ENCODE results near the gene EFNA5.

GRCh38 chr5:107576155-107576554 is 94.6 kb downstream of the EFNA5 start:
- TF ChIP-seq CEBPB (IDR thresholded peaks at IDR 0.05; ENCODE audit: low read depth) = no peak
- no peak for TF ChIP-seq CTCF (IDR thresholded peaks at IDR 0.05 in 2 of 3, conservative IDR thresholded peaks at IDR 0.05 in 1 of 3; ENCODE audit: borderline replicate concordance in 1 of 3, insufficient read depth in 1 of 3, low read depth in 2 of 3, low read length in 2 of 3)
- no peak for TF ChIP-seq YY1 (IDR thresholded peaks at IDR 0.05; ENCODE audit: extremely low read depth, insufficient replicate concordance, low read depth, low read length)
- TF ChIP-seq POLR2AphosphoS5 (IDR thresholded peaks at IDR 0.05; ENCODE audit: low read depth, low read length) = no peak
- no peak for TF ChIP-seq POLR2A (IDR thresholded peaks at IDR 0.05; ENCODE audit: borderline replicate concordance, extremely low read depth, insufficient read depth, insufficient read length)
- no peak for TF ChIP-seq MAX (IDR thresholded peaks at IDR 0.05)
- TF ChIP-seq SRF (IDR thresholded peaks at IDR 0.05; ENCODE audit: low read depth) = no peak
- TF ChIP-seq SIN3A (IDR thresholded peaks at IDR 0.05; ENCODE audit: low read depth) = no peak
- TF ChIP-seq, protein P1, sequence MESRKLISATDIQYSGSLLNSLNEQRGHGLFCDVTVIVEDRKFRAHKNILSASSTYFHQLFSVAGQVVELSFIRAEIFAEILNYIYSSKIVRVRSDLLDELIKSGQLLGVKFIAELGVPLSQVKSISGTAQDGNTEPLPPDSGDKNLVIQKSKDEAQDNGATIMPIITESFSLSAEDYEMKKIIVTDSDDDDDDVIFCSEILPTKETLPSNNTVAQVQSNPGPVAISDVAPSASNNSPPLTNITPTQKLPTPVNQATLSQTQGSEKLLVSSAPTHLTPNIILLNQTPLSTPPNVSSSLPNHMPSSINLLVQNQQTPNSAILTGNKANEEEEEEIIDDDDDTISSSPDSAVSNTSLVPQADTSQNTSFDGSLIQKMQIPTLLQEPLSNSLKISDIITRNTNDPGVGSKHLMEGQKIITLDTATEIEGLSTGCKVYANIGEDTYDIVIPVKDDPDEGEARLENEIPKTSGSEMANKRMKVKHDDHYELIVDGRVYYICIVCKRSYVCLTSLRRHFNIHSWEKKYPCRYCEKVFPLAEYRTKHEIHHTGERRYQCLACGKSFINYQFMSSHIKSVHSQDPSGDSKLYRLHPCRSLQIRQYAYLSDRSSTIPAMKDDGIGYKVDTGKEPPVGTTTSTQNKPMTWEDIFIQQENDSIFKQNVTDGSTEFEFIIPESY (IDR thresholded peaks at IDR 0.05; ENCODE audit: extremely low read depth, insufficient replicate concordance, low read length) = no peak
- no peak for TF ChIP-seq JUND (IDR thresholded peaks at IDR 0.05)
- no peak for TF ChIP-seq EZH2phosphoT487 (IDR thresholded peaks at IDR 0.05; ENCODE audit: borderline replicate concordance)
